Effector memory CD4-positive, alpha-beta T cell (primary cell): ENCODE measurements around the gene NDRG2.
"Not testable (repeated sequence)": the region's sequence is repeated elsewhere in the genome, so short reads cannot be mapped to it uniquely, and the experiment has no call there.

Experiments
- DNase-seq, 3 donors: peaks; one replicate each; pipeline ENCODE4 v3.0.0-alpha.2; 2020
- H3K27ac ChIP-seq: 2 replicates; pipeline ENCODE4 v1.7.0; 2013; ENCODE audit warnings: mild to moderate bottlenecking, low read length, moderate library complexity; ENCODE audit not compliant: insufficient read depth, poor library complexity, severe bottlenecking
- H3K27me3 ChIP-seq: replicated peaks from 2 replicates; pipeline ENCODE4 v1.7.0; 2013; ENCODE audit warnings: mild to moderate bottlenecking, low read length; ENCODE audit not compliant: insufficient read depth, control insufficient read depth, poor library complexity, severe bottlenecking
- H3K36me3 ChIP-seq: 2 replicates; pipeline ENCODE4 v1.7.0; 2013; ENCODE audit warnings: mild to moderate bottlenecking, low read length, moderate library complexity; ENCODE audit not compliant: control insufficient read depth, insufficient read depth
- H3K4me1 ChIP-seq: 2 replicates; pipeline ENCODE4 v1.7.0; 2013; ENCODE audit warnings: low read length, mild to moderate bottlenecking; ENCODE audit not compliant: control insufficient read depth, insufficient read depth, poor library complexity, severe bottlenecking
- H3K4me3 ChIP-seq: 2 replicates; pipeline ENCODE4 v1.7.0; 2013; ENCODE audit warnings: low read length, low read depth, mild to moderate bottlenecking; ENCODE audit not compliant: insufficient read depth, poor library complexity, severe bottlenecking
- H3K9me3 ChIP-seq: 2 replicates; pipeline ENCODE4 v1.7.0; 2013; ENCODE audit warnings: mild to moderate bottlenecking, low read length, moderate library complexity; ENCODE audit not compliant: control insufficient read depth

NDRG2 gene

GRCh38 chr14:21043974-21044618, 19.2 kb upstream of the NDRG2 start:
- Histone ChIP-seq H3K27ac (peak overlapping the region; percentile 10), H3K4me1 (peaks cover 10% of the 10 kb centered on the region), H3K4me3 (no peak overlapping the region), H3K36me3 (no peaks in the 10 kb centered on the region), H3K9me3 (no peaks in the 10 kb centered on the region), H3K27me3 (no peaks in the 10 kb centered on the region)
- peak in 1 of 3 donors; percentile 6 for DNase-seq

- H3K4me3 ChIP-seq: no peak overlapping the region
- H3K27me3 ChIP-seq: no peaks in the 10 kb centered on the region
- no peaks in the 10 kb centered on the region for H3K9me3 ChIP-seq
- no peaks in the 10 kb centered on the region for H3K36me3 ChIP-seq
- H3K27ac ChIP-seq: no peak overlapping the region
- peaks cover 10% of the 10 kb centered on the region for H3K4me1 ChIP-seq
- DNase-seq: no peak
Observed at GRCh38 chr14:21043387-21043973, 18.6 kb upstream of the NDRG2 start.

DNA sequence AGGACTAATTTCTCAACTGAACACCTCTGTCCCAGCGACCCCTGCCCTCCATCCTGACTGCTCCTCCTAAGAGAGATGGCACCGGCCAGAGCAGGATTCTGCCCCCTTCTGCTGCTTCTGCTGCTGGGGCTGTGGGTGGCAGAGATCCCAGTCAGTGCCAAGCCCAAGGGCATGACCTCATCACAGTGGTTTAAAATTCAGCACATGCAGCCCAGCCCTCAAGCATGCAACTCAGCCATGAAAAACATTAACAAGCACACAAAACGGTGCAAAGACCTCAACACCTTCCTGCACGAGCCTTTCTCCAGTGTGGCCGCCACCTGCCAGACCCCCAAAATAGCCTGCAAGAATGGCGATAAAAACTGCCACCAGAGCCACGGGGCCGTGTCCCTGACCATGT, 18.1 kb upstream of the NDRG2 start:
- H3K27ac ChIP-seq: no peak overlapping the region
- H3K4me1 ChIP-seq: peaks cover 10% of the 10 kb centered on the region
- no peaks in the 10 kb centered on the region for H3K27me3 ChIP-seq
- DNase-seq: no peak
- H3K36me3 ChIP-seq: no peaks in the 10 kb centered on the region
- no peaks in the 10 kb centered on the region for H3K9me3 ChIP-seq
- H3K4me3 ChIP-seq: no peak overlapping the region

- no peak for DNase-seq
- H3K36me3 ChIP-seq: no peaks in the 10 kb centered on the region
- H3K9me3 ChIP-seq: no peaks in the 10 kb centered on the region
- peaks cover 10% of the 10 kb centered on the region for H3K4me1 ChIP-seq
- no peak within 1 kb of the TSS for H3K4me3 ChIP-seq
- no peak within 1 kb of the TSS for H3K27ac ChIP-seq
- no peaks in the 10 kb centered on the region for H3K27me3 ChIP-seq
Observed at GRCh38 chr14:21041676-21042433, 17.0 kb upstream of the NDRG2 start, which contains the start of gene RNASE7. Gene RNASE7 (plus strand): TSS chr14:21042362. CDS start chr14:21042993, 631 bp downstream.

GRCh38 chr14:21040941-21041340, 16.1 kb upstream of the NDRG2 start:
- H3K36me3 ChIP-seq, H3K4me1 ChIP-seq, H3K4me3 ChIP-seq, H3K27me3 ChIP-seq, H3K27ac ChIP-seq, DNase-seq, H3K9me3 ChIP-seq: not testable (repeated sequence)

DNA sequence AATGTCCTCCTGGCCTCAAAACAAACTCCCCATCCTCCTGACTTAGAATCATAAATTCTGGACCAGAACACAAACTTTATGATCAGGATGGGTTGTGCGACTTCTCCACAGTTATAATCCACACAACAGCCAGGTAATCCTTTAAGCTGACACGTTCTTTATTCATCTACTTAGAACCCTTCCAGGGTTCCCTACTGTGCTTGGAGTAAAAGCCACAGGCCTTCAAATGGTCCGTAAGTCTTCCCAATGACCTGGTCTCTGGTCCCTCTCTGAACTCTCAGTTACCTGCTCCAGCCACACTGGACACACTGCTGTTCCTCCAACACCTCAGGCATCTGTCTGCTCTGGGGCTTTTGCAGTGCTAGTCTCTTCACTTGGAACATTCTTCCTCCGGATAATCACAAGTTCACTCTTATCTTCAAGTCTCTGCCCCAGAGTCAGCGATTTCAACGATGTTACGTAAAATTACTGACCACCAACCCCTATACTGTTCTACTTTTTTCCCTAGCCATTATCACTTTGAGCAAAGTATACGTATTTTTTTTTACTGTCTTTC, 15.6 kb upstream of the NDRG2 start:
- no peak overlapping the region for H3K27ac ChIP-seq
- peaks cover 10% of the 10 kb centered on the region for H3K4me1 ChIP-seq
- H3K4me3 ChIP-seq: no peak overlapping the region
- no peak for DNase-seq
- H3K9me3 ChIP-seq: no peaks in the 10 kb centered on the region
- no peaks in the 10 kb centered on the region for H3K27me3 ChIP-seq
- no peaks in the 10 kb centered on the region for H3K36me3 ChIP-seq

DNA sequence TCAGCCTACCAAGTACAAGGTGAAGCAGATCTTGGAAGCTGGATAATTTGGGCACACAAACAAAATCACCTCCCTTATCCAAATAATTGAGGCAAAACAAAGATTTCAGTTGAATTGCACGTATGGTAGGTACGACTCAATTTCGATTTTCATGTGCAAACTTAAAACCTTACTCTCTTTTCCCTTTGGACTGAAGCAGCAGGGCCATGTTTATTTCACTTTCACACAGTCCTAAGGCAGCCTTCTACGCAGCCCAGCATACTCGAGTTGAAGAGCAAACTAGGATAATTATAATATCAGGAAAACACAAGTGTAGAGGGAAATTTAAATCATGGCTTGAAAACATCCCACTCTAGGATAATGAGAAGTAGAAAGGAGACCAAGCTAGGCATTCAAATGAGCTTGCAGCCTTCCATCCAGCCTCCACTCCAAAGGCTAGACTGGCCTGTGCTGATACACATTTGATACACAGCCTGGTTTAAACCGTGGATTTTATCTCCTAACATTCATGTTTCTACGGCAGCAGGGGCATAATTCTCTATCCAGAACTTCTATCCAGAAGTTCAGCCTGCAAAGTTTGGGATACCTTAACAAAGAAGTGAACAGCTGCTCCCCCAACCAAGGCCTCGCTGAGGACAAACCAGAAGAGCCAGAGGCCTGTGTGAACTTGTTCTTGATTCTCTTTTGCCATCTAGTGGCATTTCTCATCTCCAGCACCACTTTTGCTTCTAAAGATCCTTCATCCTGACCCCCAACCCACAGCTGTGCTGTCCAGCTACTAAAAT, 14.9 kb upstream of the NDRG2 start:
- Histone ChIP-seq H3K27ac (no peak overlapping the region), H3K27me3 (no peaks in the 10 kb centered on the region), H3K36me3 (no peaks in the 10 kb centered on the region), H3K4me3 (no peak overlapping the region), H3K4me1 (peaks cover 7% of the 10 kb centered on the region), H3K9me3 (no peaks in the 10 kb centered on the region)
- no peak for DNase-seq

DNA sequence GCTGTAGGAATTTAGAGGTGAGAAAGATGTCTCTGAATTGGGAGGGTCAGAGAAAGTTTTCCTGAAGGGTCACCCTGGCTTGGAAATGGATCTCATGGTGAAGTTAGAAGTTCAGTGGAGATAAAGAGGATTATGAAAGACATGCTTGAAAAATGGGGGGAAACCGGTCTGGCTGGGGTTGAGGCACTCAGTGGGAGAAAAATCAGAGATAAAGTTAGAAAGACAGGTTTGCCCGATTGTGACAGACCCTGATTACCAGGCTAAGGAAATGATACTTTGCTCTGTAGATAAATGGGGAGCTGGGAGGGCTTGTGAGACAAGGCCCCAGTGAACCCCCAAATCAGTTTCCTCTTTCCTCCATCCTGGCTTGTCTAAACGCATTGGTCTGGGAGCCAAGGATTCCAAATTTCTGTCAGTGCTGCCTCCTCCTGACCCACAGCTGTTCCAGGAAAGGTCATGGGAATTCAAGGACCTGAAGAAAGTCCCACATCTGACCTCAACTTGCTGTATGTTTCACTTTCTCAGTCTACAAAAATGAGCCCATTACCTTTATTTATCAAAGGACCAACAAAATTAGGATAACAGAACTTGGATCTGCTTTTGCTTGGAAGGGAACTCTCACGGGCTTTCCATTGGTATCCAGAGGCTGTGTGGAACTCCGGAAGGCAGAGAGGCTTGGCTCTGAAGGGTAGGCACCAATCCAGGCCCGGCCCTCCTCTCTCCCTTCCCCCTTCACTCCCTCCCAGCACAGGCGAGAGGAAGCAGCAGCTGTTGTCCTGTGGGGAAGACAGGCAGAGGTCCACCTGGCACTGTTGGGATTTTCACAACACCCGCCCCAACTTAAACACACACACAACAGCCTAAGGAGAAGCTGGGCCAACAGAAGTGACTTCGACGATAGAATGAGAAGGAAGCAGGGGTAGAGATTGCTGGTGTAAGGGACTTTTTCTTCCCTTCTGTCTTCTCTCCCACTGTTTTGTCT, 13.9 kb upstream of the NDRG2 start:
- no peak for DNase-seq
- H3K36me3 ChIP-seq: no peaks in the 10 kb centered on the region
- no peaks in the 10 kb centered on the region for H3K9me3 ChIP-seq
- H3K4me1 ChIP-seq: no peaks in the 10 kb centered on the region
- H3K4me3 ChIP-seq: no peak overlapping the region
- H3K27ac ChIP-seq: no peak overlapping the region
- no peaks in the 10 kb centered on the region for H3K27me3 ChIP-seq

DNA sequence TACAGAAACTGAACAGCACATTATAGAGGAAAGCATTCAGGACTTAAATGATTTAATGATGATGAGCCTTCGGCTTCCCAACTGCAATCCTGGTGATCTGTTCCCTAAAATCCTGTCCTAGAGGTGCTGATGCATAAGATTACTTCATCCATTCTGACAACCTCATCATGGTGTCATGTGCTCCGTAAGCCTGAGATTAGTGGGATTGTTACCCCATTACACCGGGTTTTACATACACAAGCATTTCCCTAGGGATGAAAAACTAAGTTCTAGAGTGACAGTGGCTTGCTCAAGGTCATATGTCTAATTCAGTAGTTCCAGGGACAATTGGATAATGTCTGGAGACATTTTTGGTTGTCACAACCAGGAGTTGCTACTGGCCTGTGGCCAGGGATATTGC, 12.3 kb upstream of the NDRG2 start:
- Histone ChIP-seq H3K4me3 (no peak overlapping the region), H3K36me3 (no peaks in the 10 kb centered on the region), H3K9me3 (no peaks in the 10 kb centered on the region), H3K27me3 (no peaks in the 10 kb centered on the region), H3K27ac (no peak overlapping the region), H3K4me1 (no peaks in the 10 kb centered on the region)
- DNase-seq: no peak
